Measurements from ENCODE around the gene THBS3. TPM values are rescaled to one million over a fixed set of nuclear protein-coding genes. Genes with fewer than 3 reads are reported as not detected.

The THBS3 gene
- polyA plus RNA-seq, 1 donor from 2014 or later = 99.6 TPM

DNA sequence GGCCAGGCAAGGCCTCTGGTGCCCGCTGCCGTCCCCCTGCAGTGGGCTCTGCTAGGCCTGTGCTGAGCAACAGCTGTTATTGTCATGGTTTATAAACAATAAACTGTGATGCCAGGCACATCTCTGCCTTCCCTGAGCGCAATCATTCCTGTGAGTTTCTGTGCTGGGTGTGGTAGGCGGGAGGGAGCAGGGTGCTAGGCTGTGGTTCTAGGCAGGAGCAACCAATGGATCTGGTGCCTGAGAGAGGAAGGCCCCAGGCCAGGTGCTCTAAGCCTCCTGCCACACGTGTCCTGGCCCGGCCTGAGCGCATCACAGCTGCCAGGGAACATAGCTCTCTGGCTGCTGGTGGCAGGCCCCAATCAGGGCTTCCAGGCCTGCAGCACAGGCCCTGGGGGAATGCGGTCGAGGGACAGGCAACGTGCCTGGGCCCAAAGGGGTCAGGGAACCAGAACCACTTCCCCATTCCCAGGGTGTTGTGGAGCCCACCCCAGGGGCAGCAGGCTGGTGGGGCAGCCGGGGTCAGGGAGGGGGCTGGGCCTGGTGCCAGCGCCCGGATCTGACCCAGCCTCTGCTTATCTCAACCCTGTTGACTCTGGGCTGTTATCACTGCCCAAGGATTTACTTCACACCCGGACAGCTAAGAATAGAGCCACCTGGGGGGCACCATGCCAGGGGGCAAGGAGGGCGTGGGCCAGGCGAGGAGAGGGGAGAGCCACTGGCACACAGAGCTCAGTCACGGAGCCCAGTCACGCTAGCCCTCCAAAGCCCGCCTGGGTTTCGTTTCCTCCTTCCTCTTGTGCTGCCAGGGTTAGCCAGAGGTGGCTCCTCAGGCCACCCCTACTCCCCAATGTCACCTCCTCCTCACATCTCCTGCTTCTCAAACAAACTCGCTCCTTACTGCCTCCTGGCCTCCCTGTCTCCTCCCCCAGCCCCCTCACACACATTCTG lies 22.6 kb downstream of the THBS3 start:
- Histone ChIP-seq H3K4me3 (ENCODE audit: low read length) (no peak overlapping the region), H3K79me2 (replicated peaks; ENCODE audit: insufficient read depth, low read length) (no peaks in the 10 kb centered on the region), H3K9me2 (ENCODE audit: insufficient read depth, low read length) (no peaks in the 10 kb centered on the region), H3K9me3 (ENCODE audit: low read length) (no peaks in the 10 kb centered on the region), H3K4me2 (ENCODE audit: low read length) (no peak overlapping the region), H3K27ac (ENCODE audit: low read length) (no peak overlapping the region), H4K20me1 (ENCODE audit: insufficient read depth) (no peaks in the 10 kb centered on the region), H3K9ac (ENCODE audit: low read length) (no peak overlapping the region), H3K27me3 (ENCODE audit: insufficient read depth, low read depth, low read length) (no peaks in the 10 kb centered on the region), H3K36me3 (ENCODE audit: insufficient read depth, low read length) (no peaks in the 10 kb centered on the region), H2AFZ (ENCODE audit: low read depth, low read length) (no peak overlapping the region), H3F3A (ENCODE audit: insufficient read depth, low read length, poor library complexity, severe bottlenecking) (no peaks in the 10 kb centered on the region)
- no peak for TF ChIP-seq EP300 (conservative IDR thresholded peaks at IDR 0.05; ENCODE audit: poor library complexity, severe bottlenecking)
- no peak for TF ChIP-seq MXI1 (conservative IDR thresholded peaks at IDR 0.05; ENCODE audit: poor library complexity, severe bottlenecking)
- TF ChIP-seq, protein P1, sequence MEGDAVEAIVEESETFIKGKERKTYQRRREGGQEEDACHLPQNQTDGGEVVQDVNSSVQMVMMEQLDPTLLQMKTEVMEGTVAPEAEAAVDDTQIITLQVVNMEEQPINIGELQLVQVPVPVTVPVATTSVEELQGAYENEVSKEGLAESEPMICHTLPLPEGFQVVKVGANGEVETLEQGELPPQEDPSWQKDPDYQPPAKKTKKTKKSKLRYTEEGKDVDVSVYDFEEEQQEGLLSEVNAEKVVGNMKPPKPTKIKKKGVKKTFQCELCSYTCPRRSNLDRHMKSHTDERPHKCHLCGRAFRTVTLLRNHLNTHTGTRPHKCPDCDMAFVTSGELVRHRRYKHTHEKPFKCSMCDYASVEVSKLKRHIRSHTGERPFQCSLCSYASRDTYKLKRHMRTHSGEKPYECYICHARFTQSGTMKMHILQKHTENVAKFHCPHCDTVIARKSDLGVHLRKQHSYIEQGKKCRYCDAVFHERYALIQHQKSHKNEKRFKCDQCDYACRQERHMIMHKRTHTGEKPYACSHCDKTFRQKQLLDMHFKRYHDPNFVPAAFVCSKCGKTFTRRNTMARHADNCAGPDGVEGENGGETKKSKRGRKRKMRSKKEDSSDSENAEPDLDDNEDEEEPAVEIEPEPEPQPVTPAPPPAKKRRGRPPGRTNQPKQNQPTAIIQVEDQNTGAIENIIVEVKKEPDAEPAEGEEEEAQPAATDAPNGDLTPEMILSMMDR (IDR thresholded peaks at IDR 0.05; ENCODE audit: poor library complexity, severe bottlenecking) = no peak
- TF ChIP-seq REST (IDR thresholded peaks at IDR 0.05; ENCODE audit: borderline replicate concordance) = no peak
- TF ChIP-seq RAD21 (conservative IDR thresholded peaks at IDR 0.05) = no peak
- no peak for TF ChIP-seq TAF1 (IDR thresholded peaks at IDR 0.05; ENCODE audit: low read depth)

DNA sequence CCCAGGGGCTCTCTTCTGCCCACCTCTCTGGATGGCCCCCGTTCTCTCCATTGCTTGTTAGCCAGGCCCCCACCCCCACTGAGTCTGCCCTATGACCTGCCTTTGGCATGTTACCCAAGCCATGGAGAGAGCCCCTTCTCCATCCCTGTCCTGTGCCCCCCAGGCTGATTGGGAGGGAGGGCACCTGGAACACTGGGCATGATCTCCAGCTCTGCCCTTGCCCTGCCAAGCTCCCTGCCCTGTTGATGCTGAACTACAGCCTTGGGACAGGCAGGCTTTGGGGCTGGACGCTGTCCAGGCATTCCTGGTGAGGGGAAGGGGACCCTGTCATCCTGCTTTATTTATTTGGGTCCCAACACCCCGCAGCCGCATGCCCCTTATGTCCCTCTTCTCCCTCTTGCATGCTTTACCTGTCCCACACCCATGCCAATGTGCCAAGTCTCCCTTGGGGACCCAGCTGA lies 23.3 kb downstream of the THBS3 start:
- Histone ChIP-seq H3K27ac (ENCODE audit: low read length) (no peak overlapping the region), H3K4me3 (ENCODE audit: low read length) (no peak overlapping the region), H3K4me2 (ENCODE audit: low read length) (no peak overlapping the region), H3K9me3 (ENCODE audit: low read length) (no peaks in the 10 kb centered on the region), H4K20me1 (ENCODE audit: insufficient read depth) (no peaks in the 10 kb centered on the region), H3K9ac (ENCODE audit: low read length) (no peak overlapping the region), H3K27me3 (ENCODE audit: insufficient read depth, low read depth, low read length) (no peaks in the 10 kb centered on the region), H3K79me2 (replicated peaks; ENCODE audit: insufficient read depth, low read length) (no peaks in the 10 kb centered on the region), H2AFZ (ENCODE audit: low read depth, low read length) (no peak overlapping the region), H3K9me2 (ENCODE audit: insufficient read depth, low read length) (no peaks in the 10 kb centered on the region), H3K36me3 (ENCODE audit: insufficient read depth, low read length) (no peaks in the 10 kb centered on the region), H3F3A (ENCODE audit: insufficient read depth, low read length, poor library complexity, severe bottlenecking) (no peaks in the 10 kb centered on the region)
- TF ChIP-seq MXI1 (conservative IDR thresholded peaks at IDR 0.05; ENCODE audit: poor library complexity, severe bottlenecking) (no peak), RAD21 (conservative IDR thresholded peaks at IDR 0.05) (no peak), EZH2 (IDR thresholded peaks at IDR 0.05; ENCODE audit: borderline replicate concordance, insufficient read depth, low read length, poor library complexity, severe bottlenecking) (no peak), POLR2AphosphoS5 (IDR thresholded peaks at IDR 0.05) (peak; percentile 12)
- TF ChIP-seq, protein P1 (IDR thresholded peaks at IDR 0.05; ENCODE audit: poor library complexity, severe bottlenecking) = no peak

Data from neural cell (in vitro differentiated cells).